Fibroblast of upper back skin (primary cell): ENCODE measurements around the gene BNC2.

Experiments
- DNase-seq: peaks from one replicate; pipeline ENCODE4 v3.0.0-alpha.2; 2013

BNC2 gene

DNA sequence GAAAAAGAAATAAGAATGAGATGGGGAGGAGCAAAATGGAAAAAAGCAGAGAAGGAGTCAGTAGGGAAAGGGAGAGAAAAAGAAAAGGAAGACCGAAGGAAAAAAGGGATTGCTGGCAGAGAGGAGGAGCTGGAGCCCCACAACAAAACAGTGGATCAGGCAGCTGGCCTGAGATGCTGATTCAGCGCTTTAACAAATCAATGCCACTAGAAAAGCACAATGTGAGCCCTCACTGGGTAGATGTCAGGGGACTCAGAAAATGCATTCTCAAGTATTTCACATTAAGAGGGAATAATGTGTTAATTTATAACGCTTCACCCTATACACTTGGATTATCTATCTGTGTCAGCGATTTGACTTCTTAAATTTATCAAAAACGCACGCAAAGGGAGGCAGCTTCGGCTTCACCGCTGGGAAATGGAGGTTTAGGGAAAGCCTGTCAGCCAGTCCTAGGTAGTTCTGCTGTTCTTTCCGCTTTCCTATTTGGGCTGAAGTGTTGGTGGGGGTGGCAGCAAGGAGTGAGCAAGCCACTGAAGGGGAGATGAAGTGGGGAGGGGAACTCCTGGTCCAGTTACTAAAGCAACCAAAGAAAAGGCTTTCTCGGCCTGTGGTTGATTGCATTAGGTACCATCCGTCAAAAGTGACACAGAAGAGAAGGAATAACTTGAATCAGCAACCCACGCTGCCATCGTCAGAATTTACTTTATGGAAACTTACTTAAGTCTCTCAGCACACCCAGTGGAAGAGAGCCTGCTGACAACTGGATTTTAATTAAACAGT, 161.6 kb downstream of the BNC2 start:
- DNase-seq, result peak; percentile 78

DNA sequence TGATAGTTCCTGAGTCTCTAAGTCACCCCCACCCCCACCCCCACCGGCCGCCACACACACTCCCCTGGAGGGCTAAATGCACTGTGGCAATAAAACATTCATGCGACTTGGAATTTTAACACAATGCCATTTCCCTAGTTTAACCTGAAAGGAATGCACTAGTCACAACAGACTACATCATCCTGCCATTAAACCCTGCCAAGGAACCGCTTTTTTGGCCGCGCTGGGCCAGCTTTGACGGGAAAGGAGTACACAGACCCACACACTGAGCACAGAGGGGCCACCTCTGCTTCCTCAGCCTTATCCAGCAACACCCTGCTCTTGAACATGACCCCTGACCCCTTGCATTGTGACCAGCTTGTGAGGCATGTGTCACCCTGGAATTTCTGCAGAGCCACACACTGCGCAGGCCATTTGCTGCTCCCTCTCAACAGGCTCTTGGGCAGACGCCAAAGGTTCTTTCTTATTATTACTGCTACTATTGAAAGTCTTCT, 165.3 kb downstream of the BNC2 start:
- DNase-seq, result peak; percentile 99

DNA sequence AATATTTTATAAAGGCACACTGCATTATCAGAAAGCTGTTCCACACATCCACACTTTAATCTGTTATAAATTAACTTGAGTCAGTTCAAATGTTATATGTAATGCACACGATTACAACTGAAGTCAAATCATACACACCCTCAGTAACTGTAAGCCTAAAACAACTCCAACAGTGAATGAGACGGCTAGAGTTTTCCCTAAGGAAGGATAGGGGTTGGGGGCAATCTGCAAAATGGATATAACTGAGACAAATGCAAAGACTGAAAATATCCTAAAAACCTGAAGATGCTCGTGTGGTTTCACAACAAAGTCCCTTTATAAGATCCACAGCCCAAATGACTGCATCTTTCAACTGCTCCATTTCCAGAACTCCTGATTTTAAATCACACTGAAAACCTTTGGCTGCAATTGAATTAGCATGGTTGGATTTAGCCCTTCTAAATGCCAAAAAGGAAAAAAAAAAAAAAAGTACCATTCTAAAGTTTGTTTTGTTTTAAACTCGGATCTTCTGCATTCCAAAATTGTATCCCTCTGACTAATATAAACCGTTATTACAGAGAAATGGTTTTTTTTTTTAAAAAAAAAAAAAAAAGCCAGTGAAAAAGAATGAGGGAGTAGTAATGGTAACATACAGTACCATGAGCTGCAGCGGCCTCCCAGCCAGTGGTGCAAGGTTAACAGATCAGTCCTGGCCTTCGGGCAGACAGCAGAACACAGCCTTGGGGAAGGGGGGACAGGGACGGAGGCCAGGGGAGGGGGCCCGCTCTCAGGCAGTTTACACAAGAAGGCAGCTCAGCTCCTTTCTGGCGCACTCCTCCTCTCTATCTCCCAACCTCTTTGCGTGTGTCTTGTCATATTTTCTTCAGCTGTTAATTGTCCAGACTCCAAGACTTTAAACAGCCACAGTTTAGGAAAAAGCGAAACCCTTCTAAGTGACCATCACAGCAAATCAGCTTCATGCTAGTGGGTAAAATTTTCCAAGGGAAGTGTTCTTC, 166.1 kb downstream of the BNC2 start:
- peak; percentile 76 for DNase-seq

DNA sequence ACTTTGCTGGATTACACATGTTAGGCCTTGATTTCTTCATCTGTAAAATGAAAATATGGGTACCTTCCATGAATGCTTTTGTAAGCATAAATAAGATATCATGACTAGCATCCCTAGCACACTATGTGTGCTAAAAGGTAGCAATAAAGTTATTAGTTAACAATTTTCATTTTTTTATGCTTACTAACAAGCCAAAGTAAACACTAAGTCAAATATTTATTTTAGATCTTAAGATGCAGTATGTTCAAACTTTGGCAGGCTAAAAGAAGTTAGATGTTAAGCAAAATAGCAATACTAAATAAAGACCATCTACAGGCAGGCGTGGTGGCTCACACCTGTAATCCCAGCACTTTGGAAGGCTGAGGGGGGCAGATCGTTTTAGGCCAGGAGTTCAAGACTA, 169.1 kb downstream of the BNC2 start:
- DNase-seq, result no peak

DNA sequence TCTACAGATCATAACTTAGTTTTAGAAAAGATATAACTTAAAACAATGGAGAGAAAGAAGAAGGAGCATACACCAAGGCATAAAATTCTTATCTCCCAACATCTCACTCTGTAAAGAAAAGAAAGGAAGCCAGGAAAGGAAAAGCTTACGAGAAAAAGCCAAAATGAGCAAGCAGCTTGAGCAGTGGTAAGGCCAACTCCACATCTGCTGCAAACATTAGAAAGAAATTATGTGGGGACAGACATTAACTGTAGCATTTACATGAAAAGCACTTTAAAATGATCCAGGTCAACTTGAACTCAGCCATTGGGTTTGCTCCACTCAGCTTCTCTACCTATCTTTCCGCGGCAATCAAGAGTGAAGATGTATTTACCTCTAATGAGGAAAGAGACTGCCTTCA, 176.9 kb downstream of the BNC2 start:
- DNase-seq, result no peak

DNA sequence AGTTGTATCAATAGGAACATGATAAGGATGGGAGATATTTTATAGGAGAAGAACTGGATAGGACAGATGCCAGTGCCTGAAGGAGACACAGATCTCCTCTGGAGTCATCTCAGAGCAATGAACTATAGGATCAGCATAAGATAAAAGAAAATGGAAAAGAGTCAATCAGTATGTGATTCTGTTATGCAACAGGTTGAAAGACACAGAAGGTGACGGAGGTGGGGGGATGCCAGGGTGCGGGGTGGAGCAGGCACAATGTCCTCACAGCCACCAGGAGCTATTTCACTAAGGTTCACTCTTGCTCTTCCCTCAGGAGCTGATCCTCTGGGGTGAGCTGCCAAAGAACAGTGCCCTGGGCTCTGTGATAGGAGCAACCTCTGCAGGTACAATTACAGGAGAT, 179.8 kb downstream of the BNC2 start:
- no peak for DNase-seq

DNA sequence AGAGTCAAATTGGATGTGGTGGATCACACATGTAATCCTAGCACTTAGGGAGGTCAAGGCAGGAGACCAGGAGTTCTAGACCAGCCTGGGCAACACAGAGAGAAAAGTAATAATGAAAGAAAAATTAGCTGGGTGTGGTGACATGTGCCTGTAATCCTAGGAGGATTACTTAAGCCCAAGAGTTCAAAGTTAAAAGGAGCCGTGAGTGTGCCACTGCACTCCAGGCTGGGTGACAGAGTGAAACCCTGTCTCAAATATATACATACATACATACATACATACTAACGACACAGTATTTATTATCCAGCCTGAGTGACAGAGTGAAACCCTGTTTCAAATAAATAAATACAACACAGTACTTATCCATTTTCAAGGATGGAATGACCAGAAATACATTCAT, 180.3 kb downstream of the BNC2 start:
- DNase-seq, result no peak

DNA sequence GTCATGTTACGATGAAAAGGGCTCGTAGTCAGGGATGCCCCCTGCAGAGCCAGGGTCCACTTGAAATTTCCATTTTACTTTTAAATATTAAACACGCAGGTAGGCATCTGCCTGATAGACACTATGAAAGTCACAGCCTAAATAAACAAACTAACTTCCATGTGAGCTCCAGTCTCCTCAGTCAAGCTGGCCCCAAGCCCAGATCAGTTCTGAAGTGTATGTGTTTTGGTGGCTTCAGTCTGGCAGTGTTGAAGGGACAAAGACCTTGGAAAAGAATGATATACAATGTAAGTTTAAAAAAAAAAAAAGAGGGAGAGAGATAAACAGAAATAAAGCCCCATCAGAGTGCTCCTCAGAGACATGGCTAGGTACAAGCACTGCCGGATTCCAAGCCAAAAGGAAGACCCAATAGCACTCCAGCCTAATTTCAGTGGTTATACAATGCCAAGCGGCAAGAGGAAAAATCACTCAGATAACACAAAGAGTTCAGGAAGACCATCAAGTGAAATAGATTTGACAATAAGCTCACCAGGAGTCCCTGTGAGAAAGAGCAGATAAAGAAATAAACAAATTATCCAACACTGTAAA, 181.0 kb downstream of the BNC2 start:
- no peak for DNase-seq

DNA sequence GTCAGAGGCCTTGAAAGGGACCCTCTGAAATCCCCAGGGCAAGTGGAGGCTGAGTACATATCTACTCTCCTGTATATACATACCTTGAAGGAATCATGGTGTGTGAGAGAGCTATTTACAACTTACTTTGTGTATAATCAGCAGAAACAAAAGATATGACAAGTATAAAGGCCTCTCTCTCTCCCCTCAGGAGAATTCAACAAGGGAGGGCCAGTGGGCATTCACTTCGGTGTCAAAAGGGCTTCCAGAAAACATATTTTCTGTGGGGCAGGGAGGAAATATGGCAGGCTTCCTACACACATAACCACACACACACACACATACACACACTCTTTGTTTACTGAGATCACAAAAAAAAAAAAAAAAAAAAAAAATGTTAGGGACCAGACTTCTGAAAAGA, 181.7 kb downstream of the BNC2 start:
- no peak for DNase-seq

DNA sequence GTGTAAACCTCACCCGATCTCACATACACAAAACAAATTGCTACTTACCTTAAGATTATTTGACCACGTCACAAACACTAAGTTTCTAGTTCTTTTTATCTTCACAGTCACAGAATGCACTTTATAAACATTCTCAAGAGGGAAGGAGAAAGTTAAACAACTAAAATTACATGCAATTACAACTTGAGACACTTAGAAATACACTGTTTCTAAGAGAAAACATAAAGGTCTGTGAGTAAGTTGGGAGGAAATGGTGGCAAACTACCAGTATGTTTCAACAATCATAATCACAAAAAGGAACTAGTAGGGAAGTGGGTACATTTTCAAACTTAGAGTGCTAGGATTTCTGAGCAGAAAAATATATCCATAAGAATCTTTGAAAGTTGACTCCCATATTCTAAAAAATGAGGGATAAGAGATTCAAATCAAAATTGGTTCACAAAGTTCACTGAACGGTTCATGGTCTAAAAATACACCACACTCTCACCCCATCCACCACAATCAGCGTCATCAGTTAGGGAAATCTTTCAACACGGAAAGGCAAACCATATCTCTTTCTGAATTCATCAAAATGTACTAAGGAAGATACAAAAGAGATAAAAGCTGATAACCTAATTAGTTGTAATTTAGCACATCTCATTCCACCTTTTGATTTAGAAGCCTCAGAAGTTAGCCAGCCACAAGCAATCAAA, 182.6 kb downstream of the BNC2 start:
- DNase-seq, result no peak

DNA sequence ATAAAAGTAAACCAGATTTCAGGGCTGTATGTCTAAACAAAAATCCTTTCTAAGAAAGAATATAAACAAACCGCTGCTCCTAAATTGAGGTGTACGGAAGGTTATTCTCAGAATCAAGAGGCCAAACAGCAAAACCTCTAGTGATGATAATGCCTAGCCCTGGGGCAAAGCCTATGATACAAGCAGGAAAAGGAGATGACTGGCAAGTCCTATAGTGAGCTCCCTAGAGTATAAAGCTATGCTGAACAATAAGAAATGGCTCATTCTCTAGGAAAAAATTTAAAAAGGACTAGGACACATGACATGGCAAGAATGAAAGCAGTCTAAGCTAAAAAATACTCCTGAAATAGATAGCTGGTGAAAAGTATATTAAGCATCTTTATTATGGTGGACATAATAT, 187.1 kb downstream of the BNC2 start:
- no peak for DNase-seq

DNA sequence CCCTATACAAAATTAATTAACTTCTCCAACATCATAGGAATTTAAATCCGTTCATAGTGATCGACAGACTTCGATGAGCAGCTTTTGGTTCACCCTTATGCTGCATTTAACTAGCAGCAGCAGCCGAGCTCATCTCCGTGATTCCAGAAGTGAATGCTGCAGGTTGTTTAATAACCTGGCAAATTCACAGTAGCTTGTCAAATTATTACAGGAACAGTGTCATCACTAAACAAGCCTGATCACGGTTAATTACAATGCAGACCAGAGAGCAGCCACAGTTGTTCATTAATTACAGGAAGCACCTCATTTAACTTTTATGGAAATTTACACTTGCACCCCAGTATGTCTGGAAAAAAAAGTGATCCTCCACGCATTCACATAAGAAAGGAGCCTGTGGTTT, 188.2 kb downstream of the BNC2 start:
- no peak for DNase-seq

DNA sequence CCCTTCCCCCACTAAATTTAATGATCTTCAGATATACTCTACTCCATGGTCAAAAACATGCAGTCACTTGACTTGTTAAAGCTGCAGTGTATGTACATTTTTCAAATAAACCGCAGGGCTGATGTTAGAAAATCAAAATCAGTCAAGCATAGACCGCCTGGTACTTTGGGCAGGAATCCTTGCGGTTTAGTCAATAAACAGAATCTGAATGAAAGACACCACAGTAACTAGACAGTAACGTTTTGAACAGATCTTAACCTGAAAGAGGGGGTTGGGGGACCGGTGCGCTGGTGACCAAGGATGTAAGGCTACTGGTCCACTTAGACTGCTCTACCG, 188.8 kb downstream of the BNC2 start:
- DNase-seq, result no peak

DNA sequence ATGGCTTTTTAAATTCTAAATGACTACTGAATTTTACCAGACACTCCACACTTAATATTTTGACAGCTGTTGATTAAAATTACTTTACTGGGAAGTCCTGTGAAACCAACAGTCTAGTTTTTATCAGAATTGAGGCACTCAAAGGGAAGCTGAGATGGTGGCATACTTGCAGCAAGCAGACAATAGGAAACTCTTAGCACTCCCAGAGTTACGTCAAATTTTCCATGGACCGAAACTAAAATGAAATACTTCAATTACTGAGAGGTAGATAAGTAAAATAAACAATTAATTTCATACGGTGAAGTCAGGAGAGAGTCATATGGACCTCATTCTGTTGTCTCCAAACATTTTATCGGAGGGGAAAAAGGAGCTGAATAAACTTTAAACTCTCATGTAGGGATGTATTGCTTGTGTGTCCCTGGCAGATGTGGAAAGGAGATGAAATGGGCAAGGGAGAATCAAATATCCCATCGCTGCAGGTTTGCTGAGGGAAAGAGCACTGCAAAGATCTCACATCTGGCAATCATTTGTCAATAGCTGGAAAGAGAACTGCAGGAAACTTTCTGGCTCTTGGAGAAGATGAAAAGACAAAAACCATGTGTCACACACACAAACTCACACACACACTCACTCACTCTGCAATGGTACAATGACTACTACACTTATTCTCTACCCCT, 189.4 kb downstream of the BNC2 start:
- DNase-seq, result peak; percentile 86

DNA sequence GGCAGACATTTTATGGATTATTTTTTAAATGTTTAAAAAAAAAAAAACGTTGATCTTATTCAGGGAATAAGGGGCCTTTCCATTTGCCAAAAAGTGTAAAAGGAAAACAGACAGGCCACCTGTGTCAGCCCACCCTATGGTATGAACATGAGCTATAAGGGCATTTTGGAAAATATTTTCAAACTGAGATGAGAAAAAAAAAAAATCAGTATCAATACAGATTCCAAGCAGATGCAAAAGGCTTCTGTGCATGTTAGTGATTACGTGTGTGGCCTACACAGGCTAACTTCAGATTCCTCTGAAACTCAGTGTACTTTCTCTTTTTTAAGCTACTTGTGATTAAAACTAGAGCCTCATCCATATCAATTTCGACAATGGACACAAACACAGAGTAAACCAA, 189.9 kb downstream of the BNC2 start:
- no peak for DNase-seq

DNA sequence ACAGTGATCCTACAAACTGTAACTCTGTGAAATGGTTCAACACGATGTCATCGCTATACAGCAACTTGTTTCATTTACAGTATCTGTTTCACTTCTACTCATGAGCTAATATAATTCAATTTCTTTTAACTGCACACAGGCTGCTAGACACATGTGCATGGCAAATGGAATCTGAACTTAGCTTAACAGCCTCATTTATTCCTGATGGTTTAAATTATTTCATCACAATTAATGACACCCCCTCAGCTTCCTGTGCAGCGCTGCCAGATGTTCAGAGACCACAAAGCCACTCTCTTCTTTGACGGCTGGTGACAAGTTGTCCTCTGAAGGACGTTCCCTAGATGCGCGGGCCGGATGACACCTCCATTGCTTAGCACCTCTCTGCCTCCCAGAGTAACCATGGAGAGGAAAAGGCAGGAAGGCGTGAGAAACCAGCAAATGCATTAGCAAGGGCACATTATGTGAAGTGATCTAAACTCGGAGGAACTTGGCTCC, 191.1 kb downstream of the BNC2 start:
- peak; percentile 56 for DNase-seq

DNA sequence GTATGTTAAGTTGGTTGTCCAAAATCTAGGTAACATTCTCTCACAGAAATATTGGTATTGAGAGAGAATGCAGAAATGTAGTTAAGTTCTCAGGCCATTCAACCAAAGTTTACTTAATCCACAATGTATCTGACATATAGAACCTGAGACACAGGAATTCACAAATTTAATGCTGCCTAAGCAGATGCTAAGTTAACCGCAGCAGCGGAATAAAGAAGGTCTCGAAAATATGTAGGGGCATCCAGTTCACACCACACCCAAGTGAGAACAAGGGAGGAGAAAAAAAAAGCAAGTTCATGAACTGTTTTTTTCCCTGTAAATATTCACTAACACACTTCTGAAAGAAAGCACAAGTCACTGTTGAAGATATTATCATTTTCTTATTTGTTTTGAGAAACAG, 194.0 kb downstream of the BNC2 start:
- no peak for DNase-seq

DNA sequence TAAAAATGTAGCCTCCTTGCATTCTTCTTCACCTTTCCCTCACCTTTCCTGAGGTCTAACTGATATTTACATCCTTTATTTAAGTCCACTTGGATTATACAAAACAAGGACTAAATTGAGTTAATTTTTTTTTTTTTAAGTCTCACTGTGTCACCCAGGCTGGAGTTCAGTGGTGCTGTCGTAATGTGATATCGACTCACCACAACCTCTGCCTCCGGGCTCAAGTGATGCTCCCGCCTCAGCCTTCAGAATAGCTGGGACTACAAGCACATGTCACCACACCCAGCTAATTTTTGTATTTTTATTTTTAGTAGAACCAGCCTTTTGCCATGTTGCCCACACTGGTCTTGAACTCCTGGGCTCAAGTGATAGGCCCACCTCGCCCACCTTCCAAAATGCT, 195.3 kb downstream of the BNC2 start:
- DNase-seq, result no peak

DNA sequence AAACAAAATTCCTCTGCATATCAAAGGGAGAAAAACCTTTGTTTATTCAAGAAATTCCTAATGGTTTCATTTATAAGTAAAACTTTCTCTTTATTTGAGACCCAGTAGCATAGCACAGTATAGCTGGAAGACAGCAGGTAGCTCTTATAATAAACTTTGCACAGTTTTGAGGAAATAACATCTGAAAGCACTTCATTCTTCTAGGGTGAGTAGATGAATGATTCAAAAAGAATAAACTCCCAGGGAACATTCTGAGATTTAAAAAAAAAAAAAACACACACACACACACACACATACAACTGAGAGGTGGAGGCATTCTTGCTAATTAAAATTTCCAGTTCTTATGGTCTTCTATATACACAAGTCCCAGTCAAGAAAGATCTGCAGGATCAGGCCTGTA, 197.3 kb downstream of the BNC2 start:
- no peak for DNase-seq

DNA sequence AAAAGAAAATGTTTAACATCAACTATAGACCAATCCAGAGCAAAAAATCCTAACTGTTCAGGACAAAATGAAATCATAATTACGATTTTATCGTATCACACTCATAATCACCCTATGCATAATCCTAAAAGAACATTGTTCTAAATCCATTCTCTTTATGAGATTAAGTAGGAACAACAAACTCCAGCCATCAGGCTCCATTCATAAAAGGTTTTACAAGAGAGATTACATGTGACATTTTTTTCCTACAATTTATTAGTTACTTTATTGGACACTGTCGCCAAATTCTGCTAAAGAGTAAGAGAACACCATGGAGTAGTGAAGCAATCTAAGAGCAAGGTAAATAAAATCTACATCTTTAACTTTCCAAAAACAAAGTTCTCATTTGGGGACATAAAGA, 198.0 kb downstream of the BNC2 start:
- DNase-seq, result no peak

DNA sequence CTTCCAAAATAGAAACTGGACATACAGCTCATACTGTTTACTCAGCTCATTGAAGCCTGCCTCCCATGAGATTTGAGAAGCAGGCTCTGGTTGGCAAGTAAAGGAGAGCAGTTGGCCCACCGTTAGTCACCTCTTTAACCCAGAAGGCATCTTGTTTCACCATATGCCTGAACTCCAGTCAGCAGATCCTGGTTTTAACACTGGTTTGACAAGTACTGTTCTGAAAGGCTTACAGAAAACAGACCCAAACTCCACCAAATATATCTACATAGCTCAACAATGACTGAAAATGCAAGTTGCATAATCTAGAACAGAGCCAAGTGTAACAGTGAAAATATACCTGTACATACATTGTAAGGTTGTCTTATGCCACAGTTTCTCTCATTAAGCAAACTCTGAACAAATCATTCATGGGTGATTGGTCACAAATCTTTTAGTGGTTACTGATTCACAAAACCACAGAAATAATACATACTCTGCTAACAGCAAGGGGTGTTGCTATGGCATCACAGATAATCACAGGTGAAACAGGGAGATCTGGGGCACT, 198.8 kb downstream of the BNC2 start:
- DNase-seq, result peak; percentile 81

DNA sequence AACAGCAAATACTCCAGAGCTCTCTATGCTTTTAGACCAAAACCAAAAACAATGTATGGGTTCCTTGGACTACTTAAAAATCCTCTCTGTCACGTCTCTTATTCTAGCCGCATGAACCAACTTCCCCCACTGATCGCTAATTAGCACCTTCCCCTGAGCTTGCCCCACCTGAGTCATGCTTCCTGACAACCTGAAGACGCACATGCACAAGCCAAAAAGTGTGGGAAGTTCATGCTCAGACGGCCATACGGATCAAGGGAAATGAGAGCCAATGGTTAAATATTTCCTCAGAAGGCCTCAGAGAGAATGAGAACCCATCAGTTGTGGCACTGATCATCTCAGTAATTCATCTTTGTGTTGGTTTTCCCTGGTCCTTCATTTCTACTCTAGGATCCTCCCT, 199.7 kb downstream of the BNC2 start:
- no peak for DNase-seq
